NCI-H1436 (cell line): ENCODE measurements around the gene ACOX2.

Experiments
- DNase-seq: peaks from one replicate; lab custom pipeline; 2025; lab: John Stamatoyannopoulos, UW

The ACOX2 gene

DNA sequence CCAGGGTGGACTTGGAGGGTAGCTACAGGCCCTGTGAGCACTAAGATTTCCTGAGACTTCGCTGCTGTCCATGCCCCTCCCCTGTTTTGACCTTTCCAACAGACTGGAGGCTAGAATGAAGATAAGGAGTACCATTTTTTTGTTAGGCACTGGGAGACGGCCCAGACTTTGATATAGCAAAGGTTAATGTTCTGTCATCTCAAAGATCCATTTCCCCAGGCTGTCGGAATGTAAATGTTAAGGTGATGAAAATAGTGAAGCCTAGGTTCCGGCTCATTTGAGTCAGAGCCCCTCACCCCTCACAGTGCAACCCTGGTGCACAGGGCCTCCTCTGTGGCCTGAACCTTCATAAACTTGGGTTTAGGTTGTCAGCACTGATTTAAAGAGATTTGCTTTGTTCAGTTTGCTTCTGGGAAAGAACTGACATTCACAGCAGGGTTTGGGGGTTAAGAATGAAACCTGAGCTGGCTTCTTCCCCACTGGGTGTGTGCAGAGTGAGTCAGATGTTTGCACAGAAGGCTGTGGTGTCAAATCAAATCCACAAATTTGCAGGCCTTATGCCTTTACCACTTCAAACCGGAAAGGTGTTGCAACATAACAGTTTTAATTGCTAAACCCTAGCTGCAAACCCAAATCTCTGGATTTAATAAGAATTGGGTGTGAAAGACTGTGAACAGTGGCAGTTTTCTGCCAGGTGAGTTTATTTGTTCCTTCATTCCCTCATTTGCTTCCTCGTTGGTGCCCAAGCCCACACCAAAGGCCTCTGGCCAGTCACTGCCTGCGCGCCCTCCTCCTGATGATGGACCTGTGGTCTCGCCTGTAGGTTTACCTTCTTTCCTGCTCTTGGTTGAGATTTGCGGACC lies 65.7 kb downstream of the ACOX2 start:
- DNase-seq, result peak; percentile 44

DNA sequence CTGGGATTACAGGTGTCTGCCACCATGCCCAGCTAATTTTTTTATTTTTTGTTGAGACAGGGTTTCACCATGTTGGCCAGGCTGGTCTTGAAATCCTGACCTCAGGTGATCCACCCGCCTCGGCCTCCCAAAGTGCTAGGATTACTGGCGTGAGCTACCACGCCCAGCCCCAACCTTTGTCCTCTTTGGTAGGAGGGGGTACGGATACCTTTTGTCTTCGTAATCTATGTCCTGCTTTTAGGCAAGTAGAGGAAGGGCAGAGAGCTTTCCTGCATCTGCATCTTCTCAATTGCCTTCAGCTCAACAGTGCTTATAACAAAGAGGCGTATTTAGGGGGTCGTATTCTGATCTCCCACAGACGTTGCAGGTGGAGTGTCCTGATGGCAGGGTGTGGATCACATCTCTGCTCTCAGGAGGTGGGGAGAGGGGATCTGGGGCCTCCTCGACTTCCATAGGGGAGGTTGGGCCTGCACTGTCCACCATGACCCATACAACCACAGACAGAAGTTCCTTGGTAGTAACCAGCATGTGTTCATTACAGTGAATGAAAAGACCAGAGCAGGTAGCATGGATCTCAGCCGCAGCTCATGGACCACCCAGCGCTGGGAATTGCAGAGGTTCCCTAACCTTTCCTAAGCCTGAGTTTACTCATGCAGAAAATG lies 66.5 kb downstream of the ACOX2 start:
- no peak for DNase-seq

DNA sequence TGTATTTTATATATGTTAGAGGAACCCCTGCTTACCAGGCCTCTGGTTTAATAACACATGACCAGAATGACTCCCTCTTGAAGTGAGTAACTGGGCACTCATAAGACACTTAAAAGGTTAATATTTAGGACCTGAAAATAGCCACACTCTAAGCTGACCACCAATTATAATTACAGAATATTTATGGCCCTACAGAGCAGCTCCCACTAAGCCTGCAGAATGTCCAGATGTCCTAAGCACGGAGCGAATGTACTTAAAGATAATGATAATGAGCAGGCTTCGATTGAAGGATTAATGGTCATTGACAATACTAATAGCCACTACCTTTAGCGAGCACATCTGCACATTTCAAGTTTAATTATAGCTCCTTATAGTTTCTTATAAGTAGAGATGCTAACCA lies 67.9 kb downstream of the ACOX2 start:
- no peak for DNase-seq

DNA sequence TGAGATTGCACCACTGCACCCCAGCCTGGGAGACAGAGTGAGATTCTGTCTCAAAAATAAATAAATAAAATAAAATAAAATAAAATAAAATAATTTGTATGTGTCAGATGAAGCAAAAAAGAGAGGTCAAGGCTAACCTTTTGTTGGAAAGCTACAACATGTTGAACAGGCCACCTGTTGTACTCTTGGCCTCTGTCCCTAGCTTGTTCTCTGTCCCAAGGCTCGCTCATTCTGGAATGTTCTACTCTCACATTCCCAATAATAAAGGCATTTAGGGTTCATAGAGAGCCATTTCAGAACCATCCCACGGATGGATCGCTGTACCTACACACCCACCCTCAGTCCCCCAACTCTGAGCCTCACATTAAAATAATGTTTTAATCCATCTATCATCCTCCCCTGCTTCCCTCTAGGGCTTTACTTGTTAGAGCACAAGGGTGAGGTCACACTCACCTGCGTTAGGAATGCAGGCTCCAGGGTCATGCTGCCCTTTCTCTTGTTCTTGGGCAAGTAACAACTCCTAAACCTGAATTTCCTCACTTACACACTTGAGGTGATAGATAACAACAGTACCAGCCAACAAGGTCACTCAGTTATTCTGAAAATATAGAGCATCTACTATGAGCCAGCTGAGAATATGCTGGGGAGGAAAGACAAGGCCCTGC lies 70.0 kb downstream of the ACOX2 start:
- DNase-seq, result no peak

DNA sequence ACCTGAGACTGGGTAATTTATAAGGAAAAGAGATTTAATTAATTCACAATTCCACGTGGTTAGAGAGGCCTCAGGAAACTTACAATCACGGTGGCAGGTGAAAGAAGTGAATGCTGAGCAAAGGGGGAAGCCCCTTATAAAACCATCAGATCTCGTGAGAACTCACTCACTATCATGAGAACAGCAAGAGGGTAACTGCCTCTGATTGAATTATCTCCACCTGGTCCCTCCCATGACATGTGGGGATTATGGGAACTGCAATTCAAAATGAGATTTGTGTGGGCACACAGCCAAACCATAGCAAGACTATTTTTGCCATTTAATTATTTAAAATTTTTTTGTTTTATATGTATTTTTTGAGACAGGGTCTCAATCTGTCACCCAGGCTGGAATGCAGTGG lies 72.1 kb downstream of the ACOX2 start:
- DNase-seq, result no peak

DNA sequence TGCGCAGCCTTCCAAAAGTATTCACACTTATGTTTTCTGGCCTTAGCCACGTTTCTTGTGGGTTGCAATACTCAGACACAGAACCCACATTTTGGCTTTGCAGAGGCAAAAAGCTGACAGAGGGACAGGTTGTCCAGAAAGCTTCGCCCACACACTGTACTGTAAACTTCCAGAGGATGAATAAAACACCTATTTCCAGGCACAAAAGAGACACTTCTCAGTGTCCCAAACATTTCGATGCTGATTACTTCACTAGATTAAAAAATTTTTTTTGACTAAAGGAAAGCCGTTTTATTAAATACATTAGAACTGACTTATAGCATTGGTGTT lies 73.1 kb downstream of the ACOX2 start:
- no peak for DNase-seq

DNA sequence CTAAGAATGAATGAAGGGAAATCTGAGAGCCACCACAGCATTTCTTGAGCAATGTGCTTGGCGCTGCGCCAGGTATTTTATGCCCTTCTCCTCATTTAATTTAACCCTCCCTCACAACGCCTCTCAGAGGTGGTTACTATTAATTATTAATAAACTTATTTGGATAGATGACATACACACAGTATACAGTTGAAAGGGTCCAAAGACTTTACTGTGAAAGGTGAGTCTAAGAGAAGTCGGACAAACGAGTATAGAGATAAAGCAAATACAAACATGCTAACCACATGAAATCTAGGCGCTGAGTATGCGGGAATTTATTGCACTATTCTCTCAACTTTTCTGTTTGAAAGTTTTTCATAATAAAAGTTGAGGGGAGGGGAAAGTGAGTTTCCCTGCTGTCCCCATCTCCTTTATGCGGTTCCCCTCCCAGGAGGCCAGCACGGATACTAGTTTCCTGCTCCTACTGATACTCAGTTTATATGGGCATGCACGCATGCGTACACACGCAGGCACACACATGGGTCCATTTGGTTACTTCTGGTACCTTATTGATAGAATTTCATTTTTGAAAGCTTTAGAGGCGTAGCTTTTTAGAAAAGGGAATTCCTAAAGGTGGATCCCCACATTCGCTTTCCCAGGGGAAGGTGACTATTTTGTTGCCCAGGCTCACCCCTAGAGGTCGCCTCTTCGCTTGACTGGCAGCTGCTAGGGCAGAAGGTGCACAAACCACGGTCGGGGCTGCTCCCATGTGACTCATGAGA lies 73.6 kb downstream of the ACOX2 start:
- DNase-seq, result peak; percentile 2

DNA sequence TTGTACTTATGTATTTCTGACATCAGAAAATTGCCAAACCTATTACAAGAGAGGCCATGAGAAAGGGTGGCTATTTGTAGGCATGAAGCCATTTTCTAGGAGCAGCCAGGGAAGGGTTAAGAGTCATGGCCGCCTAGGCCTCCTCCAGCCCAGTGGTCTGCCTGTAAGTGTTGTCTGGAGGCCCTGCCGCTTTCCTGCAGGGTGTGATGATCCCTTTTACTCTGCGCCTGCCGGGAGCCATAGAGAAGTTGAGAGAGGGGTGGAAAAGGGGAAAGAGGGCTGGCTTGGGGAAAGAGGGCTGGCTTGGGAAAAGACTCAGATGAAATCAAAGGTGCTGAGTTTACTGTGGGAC lies 74.2 kb downstream of the ACOX2 start:
- DNase-seq, result no peak

DNA sequence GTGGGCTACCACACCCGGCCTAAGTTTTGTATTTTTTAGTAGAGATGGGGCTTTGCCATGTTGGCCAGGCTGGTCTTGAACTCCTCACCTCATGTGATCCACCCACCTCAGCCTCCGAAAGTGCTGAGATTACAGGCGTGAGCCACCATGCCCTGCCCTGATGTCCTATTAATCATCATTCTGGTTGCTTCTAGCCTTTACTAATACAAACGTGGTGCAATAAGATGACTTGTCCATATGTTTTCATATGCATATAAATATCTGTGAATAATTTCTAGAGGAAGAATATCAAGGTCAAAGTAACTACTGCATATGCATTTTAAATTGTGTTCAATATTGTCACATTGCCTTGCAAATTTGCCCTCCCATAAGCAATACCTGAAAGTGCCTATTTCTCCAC lies 77.8 kb downstream of the ACOX2 start:
- DNase-seq, result no peak
